ENCODE measurements around the gene SF3A2.
A peak's percentile ranks its signal among the peaks of the same experiment; 100 is the strongest.

SF3A2 gene

DNA sequence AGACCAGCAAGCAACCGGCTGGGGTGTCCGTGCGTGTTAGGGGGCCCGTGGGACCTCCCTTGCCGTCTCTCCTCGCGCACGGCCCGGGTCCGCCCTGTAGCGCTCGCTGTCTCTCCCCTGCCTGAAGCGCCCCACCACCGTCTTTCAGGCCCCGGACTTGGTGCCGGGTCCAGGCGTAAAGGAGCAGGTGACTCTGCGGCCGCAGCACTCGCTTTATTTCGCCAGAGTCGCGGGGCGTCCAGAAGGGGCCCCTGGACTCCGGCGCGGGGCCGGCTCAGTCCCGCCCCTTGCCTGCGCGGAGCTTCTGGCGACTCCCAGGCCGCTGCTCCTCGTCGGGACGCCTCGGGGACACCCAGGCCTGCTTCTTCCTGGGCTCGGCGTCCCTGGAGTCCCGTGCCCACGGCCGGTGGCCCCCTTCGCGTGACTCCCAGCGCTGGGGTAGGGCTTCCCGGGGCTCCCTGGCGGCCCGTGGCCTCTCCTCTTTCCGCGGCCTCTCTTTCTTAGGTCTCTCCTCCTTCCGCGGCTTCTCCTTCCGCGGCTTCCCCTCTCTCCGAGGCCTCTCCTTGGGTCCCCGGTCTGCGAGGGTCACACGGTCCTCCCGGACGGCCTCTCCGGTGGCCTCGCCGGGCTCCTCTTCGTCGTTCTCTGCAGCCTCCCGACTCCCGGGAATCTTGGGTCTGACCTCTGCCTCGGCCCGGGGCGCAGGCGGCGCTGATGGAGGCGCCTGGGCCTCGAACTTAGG is 15.6 kb downstream of the SF3A2 start:
- H3K4me1 ChIP-seq (ENCODE audit: insufficient read depth, insufficient read length): peaks cover 22% of the 10 kb centered on the region
- H3K4me3 ChIP-seq (ENCODE audit: insufficient read length, low read depth): no peak overlapping the region
- no peaks in the 10 kb centered on the region for H3K9me3 ChIP-seq (ENCODE audit: insufficient read depth, low read length)
- TF ChIP-seq YY1 (IDR thresholded peaks at IDR 0.05; ENCODE audit: insufficient read depth, insufficient read length) (no peak), SUZ12 (IDR thresholded peaks at IDR 0.05; ENCODE audit: extremely low read depth, insufficient read depth, insufficient read length) (no peak), ZNF274 (IDR thresholded peaks at IDR 0.05; ENCODE audit: low read depth, low read length) (no peak)
- peaks cover 46% of the 10 kb centered on the region for H3K36me3 ChIP-seq (ENCODE audit: insufficient read depth, insufficient read length, low read length)
- H3K9ac ChIP-seq (ENCODE audit: insufficient read length, low read depth): peak overlapping the region; percentile 32
- DNase-seq (ENCODE audit: low read depth, low spot score): no peak
- no peaks in the 10 kb centered on the region for H3K27me3 ChIP-seq (ENCODE audit: insufficient read depth, insufficient read length)

DNA sequence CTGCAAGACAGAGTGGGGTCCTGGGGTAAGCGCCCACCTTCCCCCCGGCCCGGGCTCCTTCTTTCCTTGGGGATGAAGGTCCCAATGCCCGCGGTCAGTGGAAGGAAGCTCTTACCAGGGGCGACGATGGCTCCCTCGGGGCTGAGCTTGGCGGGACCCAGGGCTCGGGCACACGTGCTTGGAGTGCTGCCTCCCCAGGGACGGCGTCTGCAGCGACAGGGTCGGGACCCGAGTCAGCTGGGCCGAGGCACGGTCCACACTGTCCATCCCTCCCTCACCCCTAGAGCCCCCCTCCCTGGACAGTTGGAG is 16.1 kb downstream of the SF3A2 start:
- Histone ChIP-seq H3K9me3 (ENCODE audit: insufficient read depth, low read length) (no peaks in the 10 kb centered on the region), H3K27me3 (ENCODE audit: insufficient read depth, insufficient read length) (no peaks in the 10 kb centered on the region), H3K4me1 (ENCODE audit: insufficient read depth, insufficient read length) (peaks cover 18% of the 10 kb centered on the region), H3K9ac (ENCODE audit: insufficient read length, low read depth) (peak overlapping the region; percentile 51), H3K36me3 (ENCODE audit: insufficient read depth, insufficient read length, low read length) (peaks cover 40% of the 10 kb centered on the region), H3K4me3 (ENCODE audit: insufficient read length, low read depth) (no peak overlapping the region)
- TF ChIP-seq ZNF274 (IDR thresholded peaks at IDR 0.05; ENCODE audit: low read depth, low read length) (no peak), SUZ12 (IDR thresholded peaks at IDR 0.05; ENCODE audit: extremely low read depth, insufficient read depth, insufficient read length) (no peak), YY1 (IDR thresholded peaks at IDR 0.05; ENCODE audit: insufficient read depth, insufficient read length) (no peak)
- no peak for DNase-seq (ENCODE audit: low read depth, low spot score)

DNA sequence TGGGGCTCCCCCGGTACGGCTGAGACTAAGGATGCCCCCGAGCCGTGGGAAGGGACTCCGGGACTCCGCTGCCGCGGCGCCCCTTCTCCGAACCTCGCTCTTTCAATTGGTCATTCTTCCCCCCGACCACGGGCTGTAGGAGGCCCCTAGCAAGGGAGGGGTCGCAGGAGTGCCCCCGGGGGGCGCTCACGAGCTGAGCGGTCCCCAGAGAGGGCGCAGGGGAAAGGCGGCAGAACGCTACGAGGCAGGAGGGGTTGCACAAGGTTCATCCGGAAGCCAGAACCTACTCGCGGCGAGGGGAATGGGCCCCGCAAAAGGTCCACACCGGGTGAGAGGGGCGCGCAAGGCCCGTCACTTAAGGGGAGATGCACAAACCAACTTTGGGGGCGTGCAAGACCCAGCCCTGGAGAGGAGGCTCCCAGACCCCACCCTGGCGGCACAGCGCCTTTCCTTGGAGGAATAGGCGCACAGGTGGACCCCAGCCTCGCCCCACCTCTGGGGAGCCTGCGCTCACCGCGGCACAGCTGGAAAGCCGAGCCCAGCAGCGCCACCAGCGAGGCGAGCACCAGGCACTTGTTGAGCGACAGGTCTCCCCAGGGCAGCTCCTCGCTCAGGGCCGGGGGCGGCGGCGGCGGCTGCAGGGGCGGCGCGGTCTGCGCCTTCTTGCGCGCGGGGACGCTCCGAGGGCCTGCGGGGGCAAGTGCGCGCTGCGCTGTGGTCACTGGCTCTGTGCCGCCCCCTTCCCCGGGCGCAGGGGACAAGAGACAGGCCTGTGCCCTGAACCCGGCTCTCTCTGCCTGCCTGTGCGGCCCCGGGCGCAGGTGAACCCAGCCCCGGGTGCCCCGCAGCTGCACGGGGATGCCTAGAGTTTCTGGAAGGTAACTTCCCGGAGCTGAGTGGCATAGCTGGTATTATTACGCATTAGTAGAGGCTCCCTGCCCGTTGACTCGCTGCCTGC is 16.8 kb downstream of the SF3A2 start:
- H3K27me3 ChIP-seq (ENCODE audit: insufficient read depth, insufficient read length): no peaks in the 10 kb centered on the region
- TF ChIP-seq ZNF274 (IDR thresholded peaks at IDR 0.05; ENCODE audit: low read depth, low read length) (no peak), YY1 (IDR thresholded peaks at IDR 0.05; ENCODE audit: insufficient read depth, insufficient read length) (no peak), SUZ12 (IDR thresholded peaks at IDR 0.05; ENCODE audit: extremely low read depth, insufficient read depth, insufficient read length) (no peak)
- DNase-seq (ENCODE audit: low read depth, low spot score): no peak
- peaks cover 36% of the 10 kb centered on the region for H3K36me3 ChIP-seq (ENCODE audit: insufficient read depth, insufficient read length, low read length)
- no peaks in the 10 kb centered on the region for H3K9me3 ChIP-seq (ENCODE audit: insufficient read depth, low read length)
- peaks cover 18% of the 10 kb centered on the region for H3K4me1 ChIP-seq (ENCODE audit: insufficient read depth, insufficient read length)
- peak overlapping the region; percentile 1 for H3K4me3 ChIP-seq (ENCODE audit: insufficient read length, low read depth)
- peak overlapping the region; percentile 51 for H3K9ac ChIP-seq (ENCODE audit: insufficient read length, low read depth)

DNA sequence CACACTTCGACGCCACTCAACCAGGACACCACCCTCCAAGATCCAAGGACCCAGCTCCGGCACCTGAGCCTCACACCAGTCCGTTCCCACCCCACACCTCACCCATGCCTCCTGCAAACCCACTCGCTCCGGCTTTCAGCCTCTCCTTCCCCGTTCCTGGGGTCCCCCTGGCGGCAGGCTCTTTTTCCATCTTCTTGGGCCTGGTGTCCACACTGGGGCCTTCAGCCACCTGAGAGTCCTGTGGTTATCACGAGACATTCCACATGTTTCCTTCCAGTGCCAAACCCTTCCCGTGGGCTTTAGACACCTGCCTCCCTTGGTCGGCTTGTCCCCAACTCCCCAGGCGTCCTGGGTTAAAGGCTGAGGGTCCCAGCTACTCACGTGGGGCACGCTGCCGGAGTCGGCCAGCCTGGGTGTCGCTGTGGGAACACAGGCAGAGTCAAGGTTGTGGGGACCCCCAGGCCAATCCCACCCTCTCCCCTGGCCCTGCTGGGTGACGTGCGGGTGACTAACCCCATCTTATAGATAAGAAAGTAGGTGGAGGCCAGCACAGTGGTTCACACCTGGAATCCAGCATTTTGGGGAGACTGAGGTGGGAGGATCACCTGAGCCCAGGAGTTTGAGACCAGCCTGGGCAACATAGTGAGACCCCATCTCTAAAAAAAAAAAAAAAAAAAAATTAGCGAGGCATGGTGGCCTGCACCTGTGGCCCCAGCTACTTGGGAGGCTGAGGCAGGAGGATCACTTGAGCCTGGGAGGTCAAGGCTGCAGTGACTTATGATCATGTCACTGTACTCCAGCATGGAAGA is 17.6 kb downstream of the SF3A2 start:
- H3K4me3 ChIP-seq (ENCODE audit: insufficient read length, low read depth): peak overlapping the region; percentile 1
- no peak for DNase-seq (ENCODE audit: low read depth, low spot score)

DNA sequence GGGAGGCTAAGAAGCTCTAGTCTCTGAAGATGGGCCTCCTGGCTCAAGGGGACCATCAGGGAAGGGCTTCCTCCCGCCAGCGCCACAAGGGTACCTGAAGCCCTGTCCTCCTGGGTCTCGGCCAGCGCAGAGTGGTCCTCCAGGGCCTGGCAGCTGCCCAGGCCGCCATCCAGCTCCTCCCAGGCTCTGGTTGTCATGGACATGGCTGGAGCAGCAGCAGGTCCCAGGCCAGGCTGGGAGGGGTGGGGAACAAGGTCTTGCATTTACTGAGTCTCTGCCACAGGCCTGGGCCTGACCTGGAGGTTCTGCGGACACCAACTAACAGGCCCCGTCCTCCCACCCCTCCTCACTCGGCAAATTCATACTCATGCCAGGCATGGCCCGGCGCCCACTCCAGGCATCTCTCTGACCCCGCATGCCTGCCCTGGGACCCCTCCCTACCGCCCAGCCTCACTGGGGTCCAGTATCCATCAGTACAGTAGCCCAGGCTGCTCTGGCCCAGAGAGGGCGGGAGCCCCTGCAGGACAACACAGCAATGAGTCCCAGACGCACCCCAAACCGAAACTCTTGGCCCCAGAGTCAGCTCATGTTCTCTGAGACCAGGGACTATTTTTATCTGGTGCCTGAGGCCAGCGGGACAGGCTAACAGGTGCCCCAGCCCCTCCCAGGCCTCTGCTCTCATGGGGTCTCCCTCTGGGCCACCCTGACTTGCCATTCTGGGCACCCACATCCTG is 18.7 kb downstream of the SF3A2 start:
- no peak overlapping the region for H3K9ac ChIP-seq (ENCODE audit: insufficient read length, low read depth)
- peaks cover 19% of the 10 kb centered on the region for H3K36me3 ChIP-seq (ENCODE audit: insufficient read depth, insufficient read length, low read length)
- no peak for TF ChIP-seq ZNF274 (IDR thresholded peaks at IDR 0.05; ENCODE audit: low read depth, low read length)
- TF ChIP-seq SUZ12 (IDR thresholded peaks at IDR 0.05; ENCODE audit: extremely low read depth, insufficient read depth, insufficient read length): no peak
- no peak for TF ChIP-seq YY1 (IDR thresholded peaks at IDR 0.05; ENCODE audit: insufficient read depth, insufficient read length)
- H3K9me3 ChIP-seq (ENCODE audit: insufficient read depth, low read length): no peaks in the 10 kb centered on the region
- no peaks in the 10 kb centered on the region for H3K27me3 ChIP-seq (ENCODE audit: insufficient read depth, insufficient read length)
- H3K4me1 ChIP-seq (ENCODE audit: insufficient read depth, insufficient read length): peaks cover 17% of the 10 kb centered on the region
- no peak overlapping the region for H3K4me3 ChIP-seq (ENCODE audit: insufficient read length, low read depth)
- DNase-seq (ENCODE audit: low read depth, low spot score): no peak

More for the DNA sequence above, 17.6 kb downstream of the SF3A2 start:
- peaks cover 18% of the 10 kb centered on the region for H3K4me1 ChIP-seq (ENCODE audit: insufficient read depth, insufficient read length)
- no peaks in the 10 kb centered on the region for H3K27me3 ChIP-seq (ENCODE audit: insufficient read depth, insufficient read length)
- H3K9me3 ChIP-seq (ENCODE audit: insufficient read depth, low read length): no peaks in the 10 kb centered on the region
- TF ChIP-seq ZNF274 (IDR thresholded peaks at IDR 0.05; ENCODE audit: low read depth, low read length) (no peak), SUZ12 (IDR thresholded peaks at IDR 0.05; ENCODE audit: extremely low read depth, insufficient read depth, insufficient read length) (no peak), YY1 (IDR thresholded peaks at IDR 0.05; ENCODE audit: insufficient read depth, insufficient read length) (no peak)
- peak overlapping the region; percentile 32 for H3K9ac ChIP-seq (ENCODE audit: insufficient read length, low read depth)
- peaks cover 27% of the 10 kb centered on the region for H3K36me3 ChIP-seq (ENCODE audit: insufficient read depth, insufficient read length, low read length)

DNA sequence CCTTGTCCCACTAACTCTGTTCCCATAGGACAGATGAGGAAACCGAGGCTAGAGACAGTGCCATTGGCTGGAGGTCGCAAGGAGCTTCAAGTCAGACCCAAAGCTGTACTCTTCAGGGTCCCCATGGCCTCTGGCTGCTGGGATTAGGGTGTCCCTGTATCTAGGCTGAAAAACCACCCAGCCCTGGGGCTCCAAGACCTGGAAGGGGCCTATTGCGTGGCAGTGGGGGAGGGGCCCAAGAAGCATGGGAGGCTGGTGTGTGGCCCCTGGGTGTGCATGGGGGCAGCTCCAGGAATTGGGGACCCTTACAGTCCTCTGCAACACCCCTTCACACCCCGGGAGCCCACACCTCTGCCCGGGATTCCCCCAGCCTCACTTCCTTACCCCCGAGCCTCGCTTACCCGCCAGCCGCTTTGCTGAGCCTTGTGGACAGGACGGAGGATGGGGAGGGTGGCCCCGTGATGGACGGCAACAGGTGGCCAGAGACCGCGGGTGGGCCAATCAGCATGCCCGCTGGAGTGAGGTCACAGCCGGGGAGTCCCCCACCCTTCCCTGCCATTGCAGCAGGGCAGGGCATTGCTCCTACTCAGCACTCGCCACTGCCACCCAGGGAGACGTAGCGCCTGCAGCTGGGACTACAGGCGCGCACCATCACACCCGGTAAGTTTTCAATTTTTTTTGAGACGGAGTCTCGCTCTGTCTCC is 19.5 kb downstream of the SF3A2 start, which contains the start of gene JSRP1:
JSRP1 (minus strand) TSS at position 436 of the 704 bp plus-strand sequence. CDS start 1,103 bp downstream, outside the sequence.
- Histone ChIP-seq H3K9ac (ENCODE audit: insufficient read length, low read depth) (peak within 1 kb of the TSS; percentile 0), H3K4me1 (ENCODE audit: insufficient read depth, insufficient read length) (peaks cover 17% of the 10 kb centered on the region), H3K27me3 (ENCODE audit: insufficient read depth, insufficient read length) (no peaks in the 10 kb centered on the region), H3K36me3 (ENCODE audit: insufficient read depth, insufficient read length, low read length) (peaks cover 14% of the 10 kb centered on the region), H3K9me3 (ENCODE audit: insufficient read depth, low read length) (no peaks in the 10 kb centered on the region), H3K4me3 (ENCODE audit: insufficient read length, low read depth) (no peak within 1 kb of the TSS)
- DNase-seq (ENCODE audit: low read depth, low spot score): no peak
- TF ChIP-seq YY1 (IDR thresholded peaks at IDR 0.05; ENCODE audit: insufficient read depth, insufficient read length) (no peak), ZNF274 (IDR thresholded peaks at IDR 0.05; ENCODE audit: low read depth, low read length) (no peak), SUZ12 (IDR thresholded peaks at IDR 0.05; ENCODE audit: extremely low read depth, insufficient read depth, insufficient read length) (no peak)
